Caco-2 (cell line): Measurements from ENCODE around the gene SEC16A. TPM values are rescaled to one million over a fixed set of nuclear protein-coding genes. Genes with fewer than 3 reads are reported as not detected.

ENCODE experiments used
- BruUV-seq: library from RNA; stranded (reverse); fragments of 400-500 nt; replicated peaks from 2 replicates; lab custom pipeline; 2021; lab: Mats Ljungman, UMichigan
- CTCF ChIA-PET: fragments of 300-600 bp; sonication (Branson Sonifier 250); formaldehyde crosslinking; loops from one replicate; lab custom pipeline; 2022; ENCODE audit warnings: antibody characterized with exemption; lab: Charles Lee
- POLR2A ChIA-PET: fragments of 300-600 bp; sonication (Branson Sonifier 250); formaldehyde crosslinking; loops from one replicate; lab custom pipeline; 2022; ENCODE audit warnings: antibody characterized with exemption; lab: Charles Lee
- DNase-seq, 2 experiments: peaks; one replicate each; pipeline versions ENCODE4 v3.0.0 to v3.0.0-alpha.2; 2020 to 2022
- H3K27me3 ChIP-seq: replicated peaks from 2 replicates; pipeline ENCODE4 v1.6.0; 2011; ENCODE audit warnings: low read length; ENCODE audit not compliant: control insufficient read depth, insufficient read depth
- H3K36me3 ChIP-seq: 2 replicates; pipeline ENCODE4 v1.5.1; 2011; ENCODE audit warnings: low read length; ENCODE audit not compliant: control insufficient read depth, insufficient read depth
- H3K4me1 ChIP-seq: fragments of 250-450 bp; sonication (Bioruptor Pico); 2 replicates; pipeline ENCODE4 v1.5.1; 2020; ENCODE audit warnings: mild to moderate bottlenecking
- H3K4me3 ChIP-seq: 2 replicates; pipeline ENCODE4 v1.5.1; 2011; ENCODE audit warnings: low read depth, mild to moderate bottlenecking, control low read depth, low read length
- H3K9me3 ChIP-seq: fragments of 250-450 bp; sonication (Bioruptor Pico); 2 replicates; pipeline ENCODE4 v1.5.1; 2020; ENCODE audit warnings: mild to moderate bottlenecking, moderate library complexity
- H3K27ac Mint-ChIP-seq: one replicate; pipeline ENCODE4 v1.8.0; 2022; ENCODE audit warnings: mixed read lengths; ENCODE audit not compliant: unreplicated experiment
- H3K27me3 Mint-ChIP-seq: one replicate; pipeline ENCODE4 v1.8.0; 2022; ENCODE audit warnings: mixed read lengths; ENCODE audit not compliant: insufficient read depth, unreplicated experiment
- H3K36me3 Mint-ChIP-seq: one replicate; pipeline ENCODE4 v1.8.0; 2022; ENCODE audit warnings: mild to moderate bottlenecking, mixed read lengths; ENCODE audit not compliant: insufficient read depth, unreplicated experiment
- H3K4me1 Mint-ChIP-seq: one replicate; pipeline ENCODE4 v1.8.0; 2022; ENCODE audit warnings: low read depth, mixed read lengths; ENCODE audit not compliant: unreplicated experiment
- H3K4me3 Mint-ChIP-seq: one replicate; pipeline ENCODE4 v1.8.0; 2022; ENCODE audit warnings: mild to moderate bottlenecking, moderate library complexity, mixed read lengths; ENCODE audit not compliant: unreplicated experiment
- H3K9me3 Mint-ChIP-seq: one replicate; pipeline ENCODE4 v1.8.0; 2022; ENCODE audit warnings: mixed read lengths; ENCODE audit not compliant: unreplicated experiment
- intact Hi-C: fragments of 100-400 bp; cut with micrococcal nuclease; formaldehyde crosslinking; loops from one replicate; pipeline ENCODE4 v1.10.0; 2022; ENCODE audit not compliant: unreplicated experiment
- total RNA-seq: library from RNA; stranded (reverse); gene quantifications from 2 replicates; pipeline ENCODE4 v1.2.3, GENCODE V29; 2022
- TF ChIP-seq, protein P1 (sequence below), 2 experiments: fragments of 200-600 bp in 1 of 2; IDR thresholded peaks; 1 replicate in 1 of 2; 2 replicates in 1 of 2; pipeline versions ENCODE4 v1.5.1 to v1.8.0; 2011 to 2022; ENCODE audit warnings: antibody characterized with exemption in 1 of 2, control low read depth in 1 of 2, inconsistent platforms in 1 of 2, low read depth in 1 of 2, low read length in 1 of 2, mild to moderate bottlenecking in 1 of 2, moderate library complexity in 1 of 2; ENCODE audit not compliant: insufficient read depth in 1 of 2, severe bottlenecking in 1 of 2, unreplicated experiment in 1 of 2

The SEC16A gene
- total RNA-seq, 1 experiment from 2014 or later, result 76.4 TPM

DNA sequence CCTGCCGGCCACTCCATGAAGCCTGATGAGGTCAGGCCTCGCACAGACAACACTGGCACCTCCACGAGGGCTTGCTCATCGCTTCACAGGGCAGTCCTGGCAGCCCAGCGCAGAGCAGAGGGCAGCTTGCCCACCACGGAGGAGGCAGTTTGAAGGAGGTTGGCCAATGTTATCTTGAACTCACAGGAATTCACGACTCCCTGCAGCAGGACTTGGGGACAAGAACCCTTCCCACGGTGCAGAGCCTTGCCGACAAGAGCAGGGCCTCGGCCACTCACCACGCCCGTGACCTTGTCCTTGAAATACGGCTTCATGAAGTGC lies 87.9 kb downstream of the SEC16A start:
- Histone ChIP-seq H3K4me1 (no peaks in the 10 kb centered on the region), H3K27me3 (no peaks in the 10 kb centered on the region), H3K4me3 (no peak overlapping the region), H3K9me3 (no peaks in the 10 kb centered on the region), H3K36me3 (peaks cover 1% of the 10 kb centered on the region)
- ChIA-PET CTCF (no interaction called here), POLR2A (no interaction called here)
- H3K36me3 Mint-ChIP-seq, result peaks cover 74% of the 10 kb centered on the region
- peaks cover 12% of the 10 kb centered on the region for H3K4me1 Mint-ChIP-seq
- intact Hi-C loops, result loop anchor here (5.0 kb wide), 1 partner anchor 33 kb away; the partner anchor contains the start of gene DNLZ
- no peaks in the 10 kb centered on the region for H3K9me3 Mint-ChIP-seq
- no peaks in the 10 kb centered on the region for H3K27me3 Mint-ChIP-seq
- H3K4me3 Mint-ChIP-seq, result no peak overlapping the region
- no TSS peak for BruUV-seq
- H3K27ac Mint-ChIP-seq, result no peak overlapping the region
- TF ChIP-seq, protein P1, sequence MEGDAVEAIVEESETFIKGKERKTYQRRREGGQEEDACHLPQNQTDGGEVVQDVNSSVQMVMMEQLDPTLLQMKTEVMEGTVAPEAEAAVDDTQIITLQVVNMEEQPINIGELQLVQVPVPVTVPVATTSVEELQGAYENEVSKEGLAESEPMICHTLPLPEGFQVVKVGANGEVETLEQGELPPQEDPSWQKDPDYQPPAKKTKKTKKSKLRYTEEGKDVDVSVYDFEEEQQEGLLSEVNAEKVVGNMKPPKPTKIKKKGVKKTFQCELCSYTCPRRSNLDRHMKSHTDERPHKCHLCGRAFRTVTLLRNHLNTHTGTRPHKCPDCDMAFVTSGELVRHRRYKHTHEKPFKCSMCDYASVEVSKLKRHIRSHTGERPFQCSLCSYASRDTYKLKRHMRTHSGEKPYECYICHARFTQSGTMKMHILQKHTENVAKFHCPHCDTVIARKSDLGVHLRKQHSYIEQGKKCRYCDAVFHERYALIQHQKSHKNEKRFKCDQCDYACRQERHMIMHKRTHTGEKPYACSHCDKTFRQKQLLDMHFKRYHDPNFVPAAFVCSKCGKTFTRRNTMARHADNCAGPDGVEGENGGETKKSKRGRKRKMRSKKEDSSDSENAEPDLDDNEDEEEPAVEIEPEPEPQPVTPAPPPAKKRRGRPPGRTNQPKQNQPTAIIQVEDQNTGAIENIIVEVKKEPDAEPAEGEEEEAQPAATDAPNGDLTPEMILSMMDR (IDR thresholded peaks at IDR 0.05; ENCODE audit: insufficient read depth in 1 of 2, low read depth in 1 of 2, low read length in 1 of 2, severe bottlenecking in 1 of 2, unreplicated experiment in 1 of 2), result no peak
- DNase-seq, result no peak

DNA sequence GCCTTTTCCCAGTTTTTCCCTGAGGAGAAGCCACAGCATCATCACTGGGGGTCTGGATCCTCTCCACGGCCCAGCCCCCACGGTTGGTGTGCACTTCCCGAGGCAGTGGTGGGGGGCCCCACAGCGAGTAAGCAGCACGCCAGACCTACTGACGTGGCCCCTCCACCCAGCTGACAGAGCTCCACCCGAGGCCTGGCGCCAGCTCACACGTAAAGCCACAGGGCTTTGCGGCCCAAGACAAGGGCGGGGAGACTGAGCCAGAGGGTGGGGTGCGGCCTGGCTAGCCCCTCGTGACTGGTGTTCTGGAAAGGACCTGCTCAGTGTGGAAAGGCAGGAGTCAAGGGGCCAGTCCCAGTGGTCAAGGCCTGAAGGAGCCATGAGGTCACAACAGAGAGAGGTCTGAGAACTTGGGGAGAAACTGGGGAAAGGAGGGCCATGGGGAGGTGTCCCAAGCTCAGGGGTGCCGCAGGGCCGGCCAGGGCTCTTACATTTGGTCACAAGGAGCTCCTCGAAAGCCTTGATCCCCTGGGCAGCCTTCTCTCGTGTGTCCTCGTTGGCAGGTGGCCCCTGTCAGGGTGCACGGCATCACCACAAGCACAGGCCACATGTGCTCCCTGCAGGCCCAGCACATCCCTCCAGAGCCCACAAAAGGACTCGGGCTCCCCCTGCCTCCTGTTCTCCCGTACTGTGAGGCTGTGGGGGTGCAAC lies 88.4 kb downstream of the SEC16A start:
- no peaks in the 10 kb centered on the region for H3K9me3 Mint-ChIP-seq
- TF ChIP-seq, protein P1 (IDR thresholded peaks at IDR 0.05; ENCODE audit: insufficient read depth in 1 of 2, low read depth in 1 of 2, low read length in 1 of 2, severe bottlenecking in 1 of 2, unreplicated experiment in 1 of 2), result no peak
- H3K36me3 ChIP-seq, result peaks cover 1% of the 10 kb centered on the region
- ChIA-PET CTCF (no interaction called here), POLR2A (no interaction called here)
- DNase-seq, result no peak
- H3K4me3 ChIP-seq, result no peak overlapping the region
- intact Hi-C loops, result loop anchor here (5.0 kb wide), 1 partner anchor 32 kb away; the partner anchor contains the start of gene DNLZ
- H3K36me3 Mint-ChIP-seq, result peaks cover 74% of the 10 kb centered on the region
- H3K9me3 ChIP-seq, result no peaks in the 10 kb centered on the region
- no peaks in the 10 kb centered on the region for H3K4me1 ChIP-seq
- no TSS peak for BruUV-seq
- H3K27me3 Mint-ChIP-seq, result no peaks in the 10 kb centered on the region
- no peak overlapping the region for H3K27ac Mint-ChIP-seq
- H3K27me3 ChIP-seq, result no peaks in the 10 kb centered on the region
- H3K4me1 Mint-ChIP-seq, result peaks cover 12% of the 10 kb centered on the region
- H3K4me3 Mint-ChIP-seq, result no peak overlapping the region

DNA sequence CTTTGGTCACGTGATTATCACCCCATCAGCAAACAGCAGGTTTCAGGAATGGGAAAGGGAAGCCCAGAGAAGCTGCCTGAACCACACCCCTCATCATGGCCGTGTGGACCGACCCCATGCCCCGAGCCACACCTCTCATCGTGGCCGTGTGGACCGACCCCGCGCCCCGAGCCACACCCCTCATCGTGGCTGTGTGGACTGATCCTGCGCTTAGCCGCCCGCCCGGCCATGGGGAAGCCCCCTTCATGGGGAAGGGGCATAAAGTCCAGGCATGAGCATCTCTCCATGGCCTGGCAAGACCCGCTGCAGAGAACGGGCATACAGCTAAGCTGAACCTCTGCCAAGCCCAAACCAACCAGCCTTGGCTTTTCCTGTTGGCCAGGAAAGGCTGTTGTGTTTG lies 89.3 kb downstream of the SEC16A start:
- CTCF ChIA-PET, result interaction anchor here (0.5 to 1.6 kb wide), 2 partner anchors 31 to 236 kb away, joined by 3 read pairs; no protein-coding TSS in a partner anchor
- TF ChIP-seq, protein P1 (IDR thresholded peaks at IDR 0.05; ENCODE audit: insufficient read depth in 1 of 2, low read depth in 1 of 2, low read length in 1 of 2, severe bottlenecking in 1 of 2, unreplicated experiment in 1 of 2), result no peak
- no peak for DNase-seq
- Mint-ChIP-seq H3K36me3 (peaks cover 75% of the 10 kb centered on the region), H3K27me3 (no peaks in the 10 kb centered on the region), H3K27ac (no peak overlapping the region), H3K4me3 (no peak overlapping the region), H3K4me1 (peaks cover 3% of the 10 kb centered on the region), H3K9me3 (no peaks in the 10 kb centered on the region)
- POLR2A ChIA-PET, result no interaction called here
- intact Hi-C loops, result no loop called here
- Histone ChIP-seq H3K4me1 (no peaks in the 10 kb centered on the region), H3K9me3 (no peaks in the 10 kb centered on the region), H3K27me3 (no peaks in the 10 kb centered on the region), H3K4me3 (no peak overlapping the region), H3K36me3 (peaks cover 1% of the 10 kb centered on the region)
- BruUV-seq, result no TSS peak
